Right ventricle myocardium inferior (tissue), 1 donor: ENCODE data around the gene ITGB1. TPM values are rescaled to one million over a fixed set of nuclear protein-coding genes. Genes with fewer than 3 reads are reported as not detected.
"Not testable (repeated sequence)": the region's sequence is repeated elsewhere in the genome, so short reads cannot be mapped to it uniquely, and the experiment has no call there.

ENCODE experiments used
- ATAC-seq: fragments of 200-7000 bp; cut with Tn5 transposase; one replicate; pipeline ENCODE4 v1.9.1; 2020; ENCODE audit warnings: mild to moderate bottlenecking, moderate library complexity
- DNase-seq: peaks from one replicate; pipeline ENCODE4 v3.0.0; 2021; ENCODE audit errors: missing footprints
- intact Hi-C: fragments of 100-400 bp; cut with DNase I; formaldehyde crosslinking; loops from one replicate; pipeline ENCODE4 v1.11.0; 2022
- long read RNA-seq: library from polyadenylated mRNA; unstranded; transcript quantifications from one replicate; pipeline ENCODE4 v2.0.0, GENCODE V29; 2021
- total RNA-seq: library from RNA; stranded (reverse); fragmentation: NEBNext Ultra II Directional; extraction: Animal tissue kit (Norgen Biotek cat#: 25700); gene quantifications from one replicate; pipeline ENCODE4 v1.2.1, GENCODE V29; 2021
- donor health status: DM: no; HTN: yes; CAD: no; lungs with severe emphysema.

The ITGB1 gene
- 583 TPM for total RNA-seq
- long read RNA-seq, transcript ITGB1-201 (16 exons, 3,640 nt) = major isoform, 82 of 233 reads
- long read RNA-seq, partial matches to known transcripts = 11 of 233 reads
- long read RNA-seq, other reads (novel, unspliced or antisense) = 140 of 233 reads

DNA sequence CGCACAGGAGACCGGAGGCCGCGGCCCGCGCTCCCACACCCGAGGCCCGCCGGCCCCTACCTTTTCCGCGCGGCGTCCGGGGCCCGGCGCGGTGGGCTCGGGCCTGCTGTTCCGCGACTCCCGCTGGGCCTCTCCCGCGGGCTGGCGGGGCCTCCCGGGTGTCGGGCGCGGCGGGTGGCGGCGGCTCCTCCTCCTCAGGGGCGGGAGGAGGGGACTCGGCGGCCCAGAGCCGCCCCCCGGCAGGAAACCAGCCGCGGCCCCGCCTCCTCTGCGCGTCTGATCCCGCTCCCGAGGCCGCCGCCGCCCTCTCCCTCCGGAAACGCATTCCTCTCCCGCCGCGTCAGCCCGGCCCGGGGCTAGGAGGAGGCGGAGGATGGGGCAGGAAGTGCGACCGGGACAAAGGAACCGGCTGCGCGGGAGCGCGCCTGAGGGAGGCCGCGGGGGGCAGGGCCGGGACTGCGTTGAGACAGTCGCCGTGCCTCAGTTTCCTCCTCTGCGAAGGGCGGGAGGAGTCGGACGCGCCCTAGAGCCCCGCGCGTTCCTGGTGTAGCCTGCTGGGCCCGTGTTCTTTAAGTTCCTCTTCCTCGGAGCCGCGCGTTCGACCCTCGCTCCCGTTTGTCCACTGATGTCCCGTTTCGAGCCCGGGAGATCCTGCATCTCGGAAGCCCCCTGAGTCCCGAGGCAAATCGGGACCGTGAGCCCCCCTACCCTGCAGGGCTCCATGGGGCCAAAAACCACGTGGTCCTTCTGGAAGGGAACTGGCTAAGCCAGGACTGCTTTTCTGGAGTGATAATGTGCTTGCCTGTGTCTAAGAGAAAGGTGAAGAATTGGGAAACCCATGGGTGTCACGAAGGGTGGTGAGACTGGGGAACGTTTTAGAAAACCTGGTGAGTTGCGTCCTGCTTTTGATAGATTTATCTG lies at the start of gene ITGB1:
ITGB1 (minus strand) TSS at position 146 of the 921 bp plus-strand sequence. CDS start 22,672 bp downstream, outside the sequence.
- intact Hi-C loops = loop anchor here (1.0 to 2.0 kb wide), 2 partner anchors 23 to 46 kb away; no protein-coding TSS in a partner anchor
- DNase-seq (peak; percentile 98), ATAC-seq (peak; percentile 97)

DNA sequence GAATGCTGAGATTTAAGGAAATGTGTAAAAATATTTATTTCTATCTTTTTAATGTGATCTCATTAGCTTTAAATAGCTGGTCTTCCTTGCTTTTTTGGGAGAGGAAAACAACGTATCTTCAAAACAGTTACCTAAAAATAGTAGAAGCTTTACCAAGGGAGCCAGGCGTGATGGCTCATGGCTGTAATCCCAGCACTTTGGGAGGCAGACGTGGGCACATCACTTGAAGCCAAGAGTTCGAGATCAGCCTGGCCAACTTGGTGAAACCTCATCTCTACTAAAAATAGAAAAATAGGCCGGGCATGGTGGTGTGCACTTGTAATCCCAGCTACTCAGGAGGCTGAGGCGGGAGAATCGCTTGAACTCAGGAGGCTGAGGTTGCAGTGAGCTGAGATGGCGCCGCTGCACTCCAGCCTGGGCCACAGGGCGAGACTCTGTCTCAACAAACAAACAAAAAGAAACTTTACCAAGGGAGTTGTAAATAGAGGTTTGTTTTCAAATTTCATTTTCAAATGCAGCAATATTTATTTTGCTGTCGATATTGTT lies 48.4 kb upstream of the ITGB1 start:
- DNase-seq (no peak), ATAC-seq (no peak)
- intact Hi-C loops = no loop called here

DNA sequence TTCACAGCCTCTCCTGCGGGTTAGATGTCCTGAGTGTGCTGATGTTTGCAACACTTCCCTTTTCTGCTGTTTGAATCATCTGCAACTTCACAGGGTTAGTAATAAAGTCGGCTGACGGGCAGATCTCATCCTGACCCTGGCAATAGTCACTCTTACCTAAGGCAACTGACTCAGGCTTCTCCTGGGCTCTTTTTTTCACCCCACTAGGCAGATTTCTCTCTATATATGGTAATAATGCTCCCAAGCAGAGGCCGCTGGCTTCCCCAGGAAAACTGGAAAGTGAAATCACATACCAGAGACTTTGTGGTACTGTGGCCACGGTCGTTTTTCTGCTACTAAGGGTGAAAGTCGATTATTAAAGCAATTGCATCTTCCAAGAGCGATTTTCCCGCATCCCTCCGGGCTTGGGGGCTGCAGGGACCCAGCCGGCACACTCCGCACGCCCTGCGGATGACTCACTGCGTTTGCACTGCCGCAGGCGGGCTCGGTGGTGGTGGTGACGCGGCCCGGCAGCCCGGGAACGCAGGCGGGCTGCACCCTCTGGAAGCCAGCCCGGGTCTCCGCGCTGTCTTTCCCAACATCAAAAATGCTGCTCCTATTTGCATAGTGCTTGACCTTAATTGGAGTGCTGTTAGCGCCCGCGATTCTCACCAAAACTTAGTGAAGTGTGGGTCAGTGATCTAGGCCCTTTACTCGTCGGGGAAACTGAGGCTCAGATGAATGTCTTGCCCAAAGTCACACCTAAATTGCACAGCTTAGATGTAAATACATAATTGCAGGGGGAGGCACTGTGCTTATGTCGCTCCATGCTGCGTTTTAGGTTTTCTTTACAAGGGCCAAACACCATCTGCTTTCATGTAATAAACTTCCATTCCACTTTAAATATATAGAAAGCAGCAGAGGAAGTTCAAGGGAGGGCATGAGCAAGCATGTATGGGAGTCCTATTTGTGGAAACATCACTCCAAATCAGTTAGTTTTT lies 47.6 kb upstream of the ITGB1 start:
- DNase-seq (peak; percentile 85), ATAC-seq (peak; percentile 97)
- intact Hi-C loops = loop anchor here (2.0 kb wide), 2 partner anchors 23 to 47 kb away; partner anchors contain the start of gene ITGB1

DNA sequence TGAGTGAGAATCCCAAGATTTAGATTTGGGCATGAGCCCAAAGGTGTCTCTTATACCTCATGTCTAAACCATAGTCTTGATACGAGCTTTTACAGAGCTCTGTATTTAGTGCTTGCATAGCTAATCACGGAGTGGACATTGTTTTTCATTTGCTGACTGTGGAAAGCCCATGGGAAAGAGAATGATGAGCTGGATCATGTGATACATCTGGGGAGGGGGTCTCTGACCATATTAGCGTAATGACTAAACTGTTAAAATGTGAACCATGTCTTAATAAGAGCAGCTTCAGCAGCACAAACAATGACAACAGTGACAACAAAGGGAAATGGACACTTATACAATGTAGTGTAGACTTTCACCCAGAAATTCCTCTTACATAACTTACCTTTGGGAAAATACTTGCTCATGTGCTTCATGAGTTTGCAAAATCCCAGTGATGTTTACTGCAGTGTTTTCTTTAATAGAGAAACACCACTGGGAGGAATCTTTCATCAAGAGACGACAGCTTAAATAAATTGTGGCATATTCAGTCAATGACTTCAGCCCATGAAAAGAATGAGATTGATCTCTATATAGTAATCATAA lies 44.0 kb upstream of the ITGB1 start:
- ATAC-seq = no peak
- intact Hi-C loops = no loop called here
- DNase-seq = no peak

DNA sequence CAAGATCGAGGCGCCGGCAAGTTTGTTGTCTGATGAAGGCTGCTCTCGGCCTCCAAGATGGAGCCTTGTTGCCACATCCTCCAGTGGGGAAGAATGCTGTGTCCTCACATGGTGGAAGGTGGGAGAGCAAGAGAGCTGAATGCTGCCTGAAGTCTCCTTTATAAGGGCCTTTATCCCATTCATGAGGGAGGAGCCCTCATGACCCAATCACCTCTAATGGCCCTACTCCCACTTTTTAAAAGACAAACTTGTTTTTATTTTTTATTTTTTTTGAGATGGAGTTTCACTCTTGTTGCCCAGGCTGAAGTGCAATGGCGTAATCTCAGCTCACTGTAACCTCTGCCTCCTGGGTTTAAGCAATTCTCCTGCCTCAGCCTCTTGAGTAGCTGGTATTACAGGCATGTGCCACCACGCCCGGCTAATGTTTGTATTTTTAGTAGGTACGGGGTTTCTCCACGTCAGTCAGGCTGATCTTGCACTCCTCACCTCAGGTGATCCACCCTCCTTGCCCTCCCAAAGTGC lies 40.1 kb upstream of the ITGB1 start:
- DNase-seq, ATAC-seq, intact Hi-C loops: not testable (repeated sequence)

DNA sequence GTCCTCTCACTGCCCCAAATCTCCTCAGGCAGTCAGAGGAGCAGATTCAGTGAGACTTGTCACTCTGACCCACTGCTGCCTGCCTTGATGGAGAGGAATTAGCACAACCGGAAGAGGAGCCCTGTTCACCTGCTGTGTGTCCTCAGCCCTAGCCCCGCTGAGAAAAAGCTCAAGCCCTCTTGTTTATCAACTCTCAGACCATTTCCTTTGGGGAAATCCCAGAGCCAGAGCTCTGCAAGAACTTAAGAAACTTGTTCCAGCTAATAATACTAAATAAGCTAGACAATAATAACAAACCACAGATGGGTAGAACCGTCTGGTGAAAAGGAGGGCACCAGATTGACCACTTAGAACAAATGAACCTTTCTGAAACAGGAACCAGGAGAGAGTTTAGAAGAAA lies 37.7 kb upstream of the ITGB1 start:
- ATAC-seq = no peak
- no peak for DNase-seq
- intact Hi-C loops = no loop called here

DNA sequence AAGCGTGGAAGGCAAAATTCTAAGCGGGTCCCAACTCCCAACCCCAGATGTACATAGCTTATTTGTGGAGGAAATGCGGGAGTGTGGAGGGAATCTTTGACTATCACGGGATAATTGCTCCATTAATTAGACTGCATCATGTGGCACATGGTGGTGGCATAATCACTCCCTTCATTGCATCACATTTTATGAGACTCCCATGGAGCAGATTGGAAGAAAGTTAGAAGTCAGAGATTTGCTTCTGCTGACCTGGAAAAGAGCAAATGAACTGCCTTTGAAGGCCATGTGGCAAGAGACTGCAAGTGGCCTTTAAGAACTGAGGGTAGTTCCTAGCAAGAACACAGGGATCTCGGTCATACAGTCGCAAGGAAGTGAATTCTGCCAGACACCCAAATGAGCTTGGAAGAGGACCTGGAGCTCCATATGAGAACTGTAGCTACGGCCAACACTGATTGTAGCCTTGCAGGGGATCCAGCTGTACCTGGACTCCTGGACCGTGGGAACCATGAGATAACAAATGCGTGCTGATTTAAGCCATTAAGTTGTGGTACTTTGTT lies 37.1 kb upstream of the ITGB1 start:
- no peak for DNase-seq
- ATAC-seq = no peak
- intact Hi-C loops = no loop called here

DNA sequence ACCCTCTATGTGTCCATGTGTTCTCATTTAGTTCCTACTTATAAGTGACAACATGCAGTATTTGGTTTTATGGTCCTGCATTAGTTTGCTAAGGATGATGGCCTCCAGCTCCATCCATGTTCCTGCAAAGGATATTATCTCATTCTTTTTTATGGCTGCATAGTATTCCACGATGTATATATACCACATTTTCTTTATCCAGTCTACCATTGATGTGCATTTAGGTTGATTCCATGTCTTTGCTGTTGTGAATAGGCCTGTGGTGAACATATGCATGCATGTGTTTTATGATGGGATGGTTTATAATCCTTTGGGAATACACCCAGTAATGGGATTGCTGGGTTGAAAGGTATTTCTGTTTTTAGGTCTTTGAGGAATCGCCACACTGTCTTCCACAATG lies 36.6 kb upstream of the ITGB1 start:
- ATAC-seq, intact Hi-C loops, DNase-seq: not testable (repeated sequence)

DNA sequence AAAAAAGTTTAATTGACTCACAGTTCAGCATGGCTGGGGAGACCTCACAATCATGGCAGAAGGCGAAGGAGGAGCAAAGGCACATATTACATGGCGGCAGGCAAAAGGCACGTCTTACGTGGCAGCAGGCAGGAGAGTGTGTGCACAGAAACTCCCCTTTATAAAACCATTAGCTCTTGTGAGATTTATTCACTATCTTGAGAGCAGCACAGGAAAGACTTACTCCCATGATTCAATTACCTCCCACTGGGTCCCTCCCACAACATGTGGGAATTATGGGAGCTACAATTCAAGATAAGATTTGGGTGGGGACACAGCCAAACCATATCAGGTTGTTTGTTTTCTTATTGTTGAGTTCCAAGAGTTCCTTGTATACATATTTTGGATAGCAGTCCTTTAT lies 34.3 kb upstream of the ITGB1 start:
- ATAC-seq, intact Hi-C loops, DNase-seq: not testable (repeated sequence)

DNA sequence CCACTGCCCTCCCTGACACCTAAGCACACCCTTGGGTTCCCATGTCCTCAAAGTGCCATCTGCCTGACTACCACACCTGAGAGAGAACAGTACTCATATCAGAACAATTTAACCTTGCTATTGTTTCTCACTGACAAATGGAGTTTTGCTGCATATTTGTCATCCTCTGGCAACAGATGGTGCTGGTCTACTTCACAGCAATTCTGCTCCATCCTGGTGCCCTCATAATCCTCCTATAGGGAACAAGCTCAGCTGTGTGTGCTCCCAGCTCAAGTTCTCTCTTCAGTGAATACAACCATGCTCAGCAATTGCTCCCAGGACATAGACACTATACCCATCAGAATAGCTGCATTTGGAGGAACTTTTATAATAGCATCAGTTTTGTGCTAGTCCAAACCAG lies 32.8 kb upstream of the ITGB1 start:
- intact Hi-C loops = no loop called here
- no peak for DNase-seq
- ATAC-seq = no peak

DNA sequence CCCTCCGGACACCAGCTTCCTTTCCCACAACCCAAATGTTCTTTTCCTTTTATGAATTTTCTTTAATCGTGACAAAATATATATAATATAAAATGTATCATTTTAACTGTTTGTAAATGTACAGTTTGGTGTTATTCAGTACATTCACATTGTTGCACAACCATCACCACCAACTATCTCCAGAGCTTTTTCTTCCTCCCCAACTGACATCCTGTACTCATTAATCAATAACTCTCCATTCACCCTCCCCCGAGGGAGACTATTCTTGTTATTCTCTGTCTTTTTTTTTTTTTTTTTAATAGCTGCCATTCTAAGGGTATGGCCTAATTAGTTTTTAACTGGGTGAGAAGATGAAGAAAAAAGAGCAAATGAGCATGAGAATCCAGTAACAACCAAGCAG lies 30.6 kb upstream of the ITGB1 start:
- intact Hi-C loops = no loop called here

DNA sequence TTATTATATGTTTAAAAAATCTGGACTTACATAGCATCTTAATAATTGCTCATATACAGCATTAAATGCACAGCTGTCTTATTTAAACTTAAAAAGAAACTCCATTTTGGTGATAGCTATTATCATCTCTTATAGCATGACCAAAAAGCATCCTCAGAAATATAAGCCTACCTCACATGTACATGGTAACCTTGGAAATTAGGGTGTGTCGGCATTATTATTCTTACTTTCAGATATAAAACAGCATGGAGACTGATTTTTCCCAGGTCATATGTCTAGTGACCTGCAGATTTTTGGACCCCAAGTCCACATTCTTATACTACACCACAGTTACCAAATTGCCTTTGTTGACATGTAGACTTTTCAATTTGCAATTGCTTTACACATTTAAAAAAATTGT lies 29.1 kb upstream of the ITGB1 start:
- ATAC-seq (no peak), DNase-seq (no peak)
- intact Hi-C loops = no loop called here

More for the DNA sequence above, 30.6 kb upstream of the ITGB1 start:
- DNase-seq (no peak), ATAC-seq (no peak)

DNA sequence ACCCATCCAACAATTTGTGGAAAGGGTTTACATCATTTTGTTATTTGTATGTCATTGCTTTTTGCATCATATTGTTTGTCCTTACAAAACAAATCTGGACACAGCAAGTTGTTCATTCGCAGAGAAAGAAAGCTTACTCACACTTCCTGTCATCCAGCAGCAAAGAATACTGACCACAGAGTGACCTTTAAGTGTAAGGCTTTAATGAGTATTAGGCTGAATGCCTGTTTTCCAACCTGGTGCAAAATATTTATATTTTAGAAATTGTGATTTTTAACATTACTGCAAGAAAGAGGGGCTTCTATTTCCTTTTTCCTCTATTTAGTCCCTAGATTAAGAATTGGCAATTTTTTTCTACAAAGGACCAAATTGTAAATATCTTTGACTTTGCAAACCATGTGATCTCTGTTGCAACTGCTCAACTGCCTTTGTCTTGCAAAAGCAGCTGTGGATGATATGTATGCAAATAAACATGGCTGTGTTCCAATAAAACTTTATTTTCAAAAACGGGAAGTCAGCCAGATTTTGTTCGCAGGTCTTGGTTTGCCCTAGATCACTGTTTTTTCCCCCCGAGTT lies 27.8 kb upstream of the ITGB1 start:
- no peak for ATAC-seq
- intact Hi-C loops = no loop called here
- DNase-seq = no peak

DNA sequence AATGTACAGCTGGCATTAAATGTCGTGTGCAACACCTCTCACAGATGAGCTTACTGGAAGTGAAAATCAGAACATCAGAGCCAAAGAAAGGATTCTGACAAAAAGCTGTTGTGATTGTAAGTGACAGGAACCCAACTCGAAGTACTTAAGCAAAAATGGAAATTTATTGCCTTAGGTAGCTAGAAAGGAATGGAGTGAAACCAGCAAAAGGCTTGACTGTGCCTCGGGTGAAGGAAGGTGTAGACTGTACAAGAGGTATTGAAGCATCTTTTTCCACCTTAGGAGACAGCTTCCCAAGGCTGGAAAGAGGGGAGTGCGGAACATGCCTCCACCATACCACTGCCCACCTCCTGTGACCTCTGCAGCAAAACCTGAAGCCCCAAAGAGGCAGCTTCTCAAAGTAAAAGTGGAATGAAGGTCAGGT lies 27.3 kb upstream of the ITGB1 start:
- intact Hi-C loops = no loop called here

DNA sequence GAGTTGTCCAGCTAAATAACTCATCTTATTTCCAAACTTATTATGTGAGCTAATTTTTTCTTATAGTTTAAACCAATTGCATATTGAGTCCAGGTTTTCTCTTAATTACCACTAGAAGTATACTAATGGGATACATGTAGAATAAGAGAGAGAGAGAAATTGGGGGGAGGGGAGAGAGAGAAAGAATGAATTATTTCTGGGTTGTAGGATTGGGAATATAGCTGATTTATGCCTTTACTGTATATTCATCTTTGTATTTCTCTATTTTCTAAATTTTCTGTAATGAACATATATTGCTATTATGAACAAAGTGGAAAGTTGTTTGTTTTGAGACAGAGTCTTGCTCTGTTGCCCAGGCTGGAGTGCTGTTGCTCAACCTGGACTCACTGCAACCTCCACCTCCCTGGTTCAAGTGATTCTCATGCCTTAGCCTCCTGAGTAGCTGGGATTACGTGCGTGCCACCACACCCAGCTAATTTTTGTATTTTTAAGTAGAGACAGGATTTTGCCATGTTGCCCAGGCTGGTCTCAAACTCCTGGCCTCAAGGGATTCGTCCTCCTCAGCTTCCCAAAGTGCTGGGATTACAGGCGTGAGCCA lies 26.1 kb upstream of the ITGB1 start:
- intact Hi-C loops = no loop called here
- ATAC-seq (no peak), DNase-seq (no peak)

More for the DNA sequence above, 27.3 kb upstream of the ITGB1 start:
- no peak for DNase-seq
- ATAC-seq = no peak

DNA sequence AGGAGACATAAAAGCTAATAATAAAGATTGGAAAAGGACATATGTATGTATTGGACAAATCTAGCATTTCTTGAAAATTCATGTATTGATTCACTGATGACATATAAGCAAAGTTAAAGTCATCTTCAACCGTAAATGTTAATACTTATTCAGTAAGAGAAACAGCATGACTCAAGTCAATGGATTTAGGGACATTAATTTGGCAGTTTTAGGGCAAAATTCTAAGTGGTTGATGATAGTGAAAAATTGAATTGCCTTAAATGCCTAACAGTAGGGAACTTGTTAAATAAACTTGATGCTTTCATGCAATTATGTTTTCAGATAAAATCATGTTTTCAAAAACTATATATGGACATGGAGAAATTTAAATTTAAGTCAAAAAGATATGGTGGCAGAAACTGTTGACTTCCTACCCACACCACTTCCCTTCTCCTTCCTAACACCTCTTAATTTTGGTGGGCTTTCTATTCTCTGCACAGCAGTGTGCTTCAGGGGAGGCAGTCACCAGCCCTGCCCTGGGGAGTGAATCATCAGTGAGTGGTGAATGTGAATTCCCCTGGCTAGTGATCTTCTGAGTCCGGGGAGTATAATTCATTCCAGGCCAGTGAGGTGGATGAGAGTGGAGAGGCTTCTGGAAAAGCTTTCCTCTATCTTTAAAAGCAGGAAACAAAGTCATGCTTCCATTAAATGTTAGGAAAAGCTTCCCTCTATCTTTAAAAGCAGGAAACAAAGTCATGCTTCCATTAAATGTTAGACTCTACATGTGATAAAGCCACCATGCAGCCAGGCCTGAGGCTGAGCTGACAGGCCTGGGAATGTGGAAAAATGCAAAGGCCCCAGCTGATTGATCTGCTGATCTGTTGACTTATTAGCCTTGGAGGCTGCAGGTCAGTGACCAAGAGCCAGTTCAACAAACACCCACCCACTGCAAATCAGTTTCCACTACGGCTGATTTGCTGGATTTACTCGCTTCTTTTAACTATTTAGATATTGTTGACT lies 25.2 kb upstream of the ITGB1 start:
- DNase-seq (no peak), ATAC-seq (no peak)
- intact Hi-C loops = loop anchor here (2.0 kb wide), 1 partner anchor 22 kb away; no protein-coding TSS in a partner anchor
